GM13977 (cell line): Measurements from ENCODE around the gene GRPEL1.

Experiments used
- DNase-seq: peaks from one replicate; pipeline ENCODE4 v3.0.0; 2012; ENCODE audit warnings: low spot score
- in situ Hi-C: fragments of 300-500 bp; cut with MboI; formaldehyde crosslinking; loops from one replicate; pipeline ENCODE4 v1.12.0; 2022; ENCODE audit warnings: low sequenced_read_pairs, low pct_unique_long_range_greater_than_20kb, mixed read lengths, inconsistent platforms; ENCODE audit not compliant: unreplicated experiment
- TF ChIP-seq, protein P1 (sequence below): IDR thresholded peaks from 2 replicates; pipeline ENCODE4 v1.5.1; 2012; ENCODE audit warnings: mild to moderate bottlenecking, control low read depth; ENCODE audit not compliant: insufficient read depth; ENCODE audit errors: extremely low read depth, missing control alignments

The GRPEL1 gene

DNA sequence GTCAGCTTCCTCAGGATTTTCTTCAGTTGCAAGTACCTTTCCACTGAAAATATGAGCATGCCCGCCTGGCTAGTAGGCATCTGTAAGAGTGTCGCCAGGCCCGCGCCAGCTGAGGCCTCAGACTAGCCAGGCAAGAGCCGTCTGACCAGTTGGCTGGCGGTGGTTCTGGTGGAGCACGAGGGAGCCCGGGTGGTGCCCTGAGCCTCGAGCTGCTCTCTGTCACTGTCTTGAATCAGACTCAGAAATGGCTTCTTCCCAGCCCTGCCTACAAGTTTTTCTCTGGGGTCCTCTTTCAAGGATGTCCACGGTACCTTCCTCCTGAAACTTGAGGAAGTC lies 11.9 kb downstream of the GRPEL1 start:
- no peak for DNase-seq
- TF ChIP-seq, protein P1, sequence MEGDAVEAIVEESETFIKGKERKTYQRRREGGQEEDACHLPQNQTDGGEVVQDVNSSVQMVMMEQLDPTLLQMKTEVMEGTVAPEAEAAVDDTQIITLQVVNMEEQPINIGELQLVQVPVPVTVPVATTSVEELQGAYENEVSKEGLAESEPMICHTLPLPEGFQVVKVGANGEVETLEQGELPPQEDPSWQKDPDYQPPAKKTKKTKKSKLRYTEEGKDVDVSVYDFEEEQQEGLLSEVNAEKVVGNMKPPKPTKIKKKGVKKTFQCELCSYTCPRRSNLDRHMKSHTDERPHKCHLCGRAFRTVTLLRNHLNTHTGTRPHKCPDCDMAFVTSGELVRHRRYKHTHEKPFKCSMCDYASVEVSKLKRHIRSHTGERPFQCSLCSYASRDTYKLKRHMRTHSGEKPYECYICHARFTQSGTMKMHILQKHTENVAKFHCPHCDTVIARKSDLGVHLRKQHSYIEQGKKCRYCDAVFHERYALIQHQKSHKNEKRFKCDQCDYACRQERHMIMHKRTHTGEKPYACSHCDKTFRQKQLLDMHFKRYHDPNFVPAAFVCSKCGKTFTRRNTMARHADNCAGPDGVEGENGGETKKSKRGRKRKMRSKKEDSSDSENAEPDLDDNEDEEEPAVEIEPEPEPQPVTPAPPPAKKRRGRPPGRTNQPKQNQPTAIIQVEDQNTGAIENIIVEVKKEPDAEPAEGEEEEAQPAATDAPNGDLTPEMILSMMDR, result no peak
- in situ Hi-C loops, result no loop called here

DNA sequence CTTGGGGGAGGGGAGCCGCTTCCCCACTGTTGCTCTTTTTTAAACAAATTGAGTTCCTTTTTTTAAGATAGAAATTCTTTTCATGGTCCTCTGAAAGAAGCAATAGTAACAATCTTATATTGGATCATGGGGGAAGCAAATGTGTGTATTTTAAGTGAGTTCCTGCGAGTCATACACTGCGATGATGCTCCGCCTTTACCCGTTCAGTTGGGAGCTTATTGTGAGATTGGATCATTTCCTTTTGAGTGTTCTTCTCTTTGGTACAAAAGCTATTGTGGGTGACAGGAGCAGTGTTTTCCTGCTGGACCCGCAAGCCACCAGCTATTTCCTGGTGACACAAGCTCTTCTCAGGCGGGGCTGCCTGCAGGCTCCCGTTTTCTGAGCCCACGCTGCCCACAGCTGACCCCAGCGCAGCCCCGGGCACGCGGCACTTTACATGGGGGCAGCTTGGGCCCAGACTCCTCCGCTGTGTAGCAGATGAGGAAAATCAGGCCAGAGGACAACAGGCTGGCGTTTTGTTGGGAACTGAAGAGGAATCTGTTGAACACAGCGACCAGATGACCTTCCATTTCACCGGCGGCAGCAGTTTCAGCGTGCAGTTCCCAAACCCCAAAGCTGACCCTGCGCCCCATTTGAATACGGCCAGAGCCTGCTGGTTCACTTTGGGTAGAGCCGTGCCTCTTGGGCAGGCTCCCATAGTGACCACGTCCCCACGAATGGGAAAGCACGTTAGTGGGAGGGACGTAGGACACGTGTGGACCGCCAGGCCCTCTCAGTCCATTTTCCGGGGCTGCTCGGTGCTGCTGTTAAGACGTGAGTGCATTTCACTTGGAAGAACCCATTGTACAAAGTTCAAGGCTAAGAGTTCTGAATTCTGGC lies 12.5 kb downstream of the GRPEL1 start:
- in situ Hi-C loops, result no loop called here
- TF ChIP-seq, protein P1, result no peak
- DNase-seq, result no peak

- in situ Hi-C loops, result no loop called here
- DNase-seq, result no peak
- TF ChIP-seq, protein P1, result no peak
Observed at GRCh38 chr4:7054106-7054880, 13.6 kb downstream of the GRPEL1 start.

- in situ Hi-C loops, result no loop called here
- TF ChIP-seq, protein P1, result no peak
- DNase-seq, result no peak
Observed at GRCh38 chr4:7052923-7053715, 14.7 kb downstream of the GRPEL1 start.

DNA sequence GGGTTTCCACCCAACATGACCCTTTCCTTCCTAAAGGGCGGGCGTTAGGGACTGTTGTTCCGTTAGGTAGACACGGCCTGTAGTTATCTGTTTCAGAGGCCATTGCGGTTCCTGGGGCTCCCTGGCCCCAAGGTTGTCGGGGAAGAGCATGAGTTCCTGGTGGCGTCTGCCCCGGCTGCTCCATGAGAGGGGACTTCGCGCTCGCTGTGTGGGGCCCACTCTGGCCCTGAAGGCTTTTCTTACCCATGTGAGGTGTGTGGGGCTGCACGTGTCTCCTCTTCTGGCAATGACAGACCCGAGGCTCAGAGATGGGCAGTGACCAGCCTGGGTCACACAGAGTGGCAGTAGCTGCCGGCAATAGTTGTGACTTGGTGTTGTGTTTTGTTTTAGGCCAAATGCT lies 15.6 kb downstream of the GRPEL1 start:
- in situ Hi-C loops, result no loop called here
- TF ChIP-seq, protein P1, result no peak
- no peak for DNase-seq

- TF ChIP-seq, protein P1, result no peak
- DNase-seq, result no peak
- in situ Hi-C loops, result no loop called here
Observed at GRCh38 chr4:7051905-7052304, 16.0 kb downstream of the GRPEL1 start.
